GM23248 (cell line): ENCODE results near the gene PHPT1.

Source experiments
- EZH2 ChIP-seq: fragments of 200-600 bp; sonication (generic); IDR thresholded peaks from 2 replicates; pipeline ENCODE4 v1.6.1; 2018; ENCODE audit warnings: antibody characterized with exemption, mild to moderate bottlenecking; ENCODE audit not compliant: insufficient read depth, poor library complexity, severe bottlenecking
- EZH2phosphoT487 ChIP-seq: fragments of 200-600 bp; sonication (generic); IDR thresholded peaks from 2 replicates; pipeline ENCODE4 v1.6.1; 2018; ENCODE audit warnings: antibody characterized with exemption, moderate library complexity, mild to moderate bottlenecking, low read depth; ENCODE audit not compliant: insufficient read depth

GRCh38 chr9:136852664-136853595 lies 3.7 kb downstream of the PHPT1 start:
- no peak for TF ChIP-seq EZH2
- no peak for TF ChIP-seq EZH2phosphoT487
